Measurements from ENCODE around the gene DNM1L.

Gene DNM1L

GRCh38 chr12:32679091-32679919 lies at the start of gene DNM1L:
Gene DNM1L (plus strand): TSS chr12:32679301. CDS start chr12:32679364, 63 bp downstream.
- DNase-seq: peak; percentile 96

- no peak for DNase-seq
Measured at GRCh38 chr12:32641287-32641901, 37.7 kb upstream of the DNM1L start.

- DNase-seq: no peak
Measured at GRCh38 chr12:32644431-32644830, 34.7 kb upstream of the DNM1L start.

DNA sequence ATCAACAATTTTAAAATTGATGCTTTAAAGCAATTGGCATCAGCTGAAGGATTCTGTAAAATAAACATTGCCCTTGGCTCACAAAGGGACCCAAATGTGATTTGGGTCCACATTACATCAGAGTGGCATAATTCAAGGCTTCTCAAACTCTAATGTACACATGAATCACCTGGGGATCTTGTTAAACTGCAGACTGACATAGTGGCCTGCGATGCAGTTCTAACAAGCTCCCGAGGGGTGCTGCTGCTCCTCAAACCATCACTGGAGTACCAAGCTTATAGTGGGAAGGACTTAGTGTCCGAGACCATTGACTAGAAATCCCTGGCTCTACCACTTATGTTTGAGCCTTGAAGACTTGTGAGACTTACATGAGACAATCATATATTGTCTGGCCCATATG lies 31.8 kb upstream of the DNM1L start:
- DNase-seq: no peak

DNA sequence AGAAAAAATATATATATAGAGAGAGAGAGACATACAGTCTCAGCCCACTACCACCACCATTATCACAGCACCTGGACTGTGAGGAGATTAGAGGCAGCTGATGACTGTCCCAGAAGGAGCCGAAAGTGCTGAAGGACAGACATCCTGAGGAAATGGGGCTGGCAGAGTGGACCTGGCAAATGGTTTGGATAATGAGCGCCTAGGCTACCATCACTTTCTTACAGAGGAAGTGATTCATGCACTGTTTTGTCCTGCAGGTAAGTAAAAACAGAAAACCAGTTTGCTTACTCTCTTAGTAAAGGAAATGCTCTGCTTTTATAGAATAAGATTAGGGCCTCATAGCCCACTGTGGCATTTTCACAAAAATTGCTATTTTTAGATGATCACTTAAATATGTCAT lies 28.6 kb upstream of the DNM1L start:
- DNase-seq: no peak

DNA sequence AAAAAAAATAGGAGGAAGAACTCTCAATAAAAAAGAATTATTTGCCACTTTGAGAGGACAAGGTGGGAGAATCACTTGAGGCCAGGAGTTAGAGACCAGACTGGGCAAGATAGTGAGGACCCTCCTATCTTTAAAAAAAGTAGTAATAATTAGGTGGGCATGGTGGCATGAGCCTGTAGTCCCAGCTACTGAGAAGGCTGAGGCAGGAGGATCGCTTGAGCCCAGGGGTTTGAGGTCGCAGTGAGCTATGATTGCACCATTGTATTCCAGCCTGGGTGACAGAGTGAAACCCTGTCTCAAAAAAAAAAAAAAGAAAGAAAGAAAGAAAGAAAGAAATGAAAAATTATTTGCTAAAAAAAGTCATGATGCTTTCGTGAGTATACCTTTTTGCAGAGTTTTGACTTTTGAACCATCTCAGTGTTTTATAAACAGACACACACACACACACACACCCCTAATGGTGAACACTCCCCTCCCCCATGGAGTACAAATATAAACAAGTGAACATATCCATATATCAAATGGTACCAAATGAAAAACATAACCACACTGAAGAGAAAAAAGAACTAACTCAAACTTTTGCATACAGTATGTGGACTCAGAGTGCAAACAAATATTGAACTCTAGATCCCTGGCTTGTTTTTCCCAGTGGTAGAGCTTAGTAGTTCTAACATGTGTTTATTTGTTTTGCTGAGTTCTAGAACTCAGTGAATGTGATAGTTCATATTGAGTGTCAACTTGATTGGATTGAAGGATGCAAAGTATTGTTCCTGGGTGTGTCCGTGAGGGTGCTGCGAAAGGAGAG lies 27.7 kb upstream of the DNM1L start:
- DNase-seq: no peak

- DNase-seq: no peak
Measured at GRCh38 chr12:32651956-32652210, 27.2 kb upstream of the DNM1L start.

DNA sequence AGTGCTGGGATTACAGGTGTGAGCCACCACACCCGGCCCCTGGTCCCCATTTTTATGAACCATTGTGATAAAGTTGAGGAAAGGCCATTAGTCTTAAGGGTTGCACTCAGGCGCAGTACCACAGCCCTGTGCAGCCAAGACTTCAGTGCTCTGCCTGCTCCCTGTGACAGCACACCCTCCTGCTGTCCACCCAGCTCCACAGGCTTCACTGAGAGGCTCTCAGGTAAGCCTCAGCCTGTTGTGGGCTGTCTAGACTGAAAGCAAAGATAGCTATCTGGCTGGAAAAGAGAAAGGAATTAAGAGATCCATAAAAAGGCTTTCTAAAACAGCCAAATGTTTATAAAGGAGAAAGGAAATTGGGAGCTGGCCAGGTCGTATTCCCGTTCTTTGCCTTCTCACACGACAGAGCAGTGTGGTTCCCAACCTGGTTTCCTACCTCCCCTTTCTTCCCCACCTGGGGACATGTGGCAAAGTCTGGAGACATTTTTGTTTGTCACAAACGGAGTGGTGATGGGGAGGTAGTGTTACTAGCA lies 19.1 kb upstream of the DNM1L start:
- DNase-seq: no peak

- no peak for DNase-seq
Measured at GRCh38 chr12:32661706-32662105, 17.4 kb upstream of the DNM1L start.

DNA sequence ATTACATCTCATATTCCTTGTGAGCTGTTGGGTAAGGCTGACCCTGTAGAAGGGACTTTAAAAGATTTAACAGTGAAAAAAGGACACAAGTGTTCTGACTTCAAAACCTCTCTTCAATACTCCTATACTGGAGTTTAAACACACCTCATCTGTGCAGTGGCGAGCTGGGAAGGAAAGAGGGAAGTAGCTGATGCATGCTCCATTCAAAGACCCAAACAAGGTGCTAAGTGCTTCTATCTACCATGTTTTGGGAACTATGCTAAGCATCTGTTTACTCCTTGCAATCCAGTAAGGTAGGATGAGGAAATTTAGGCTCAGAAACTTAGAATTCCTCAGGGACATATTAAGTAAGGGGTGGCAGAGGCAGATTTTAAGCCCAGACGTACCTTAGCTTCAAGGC lies 16.4 kb upstream of the DNM1L start:
- no peak for DNase-seq

DNA sequence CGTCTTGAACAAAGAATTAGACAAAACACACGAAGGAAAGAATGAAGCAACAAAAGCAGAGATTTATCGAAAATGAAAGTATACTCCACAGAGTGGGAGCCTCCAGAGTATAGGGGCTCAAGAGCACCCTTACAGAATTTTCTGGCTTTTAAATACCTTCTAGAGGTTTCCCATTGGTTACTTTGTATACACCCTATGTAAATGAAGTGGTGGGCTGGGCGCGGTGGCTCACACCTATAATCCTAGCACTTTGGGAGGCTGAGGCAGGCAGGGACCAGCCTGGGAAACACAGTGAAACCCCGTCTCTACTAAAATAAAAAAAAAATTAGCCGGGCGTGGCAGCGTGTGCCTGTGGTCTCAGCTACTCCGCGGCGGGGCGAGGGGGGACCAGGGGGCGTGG lies 13.1 kb upstream of the DNM1L start:
- no peak for DNase-seq

DNA sequence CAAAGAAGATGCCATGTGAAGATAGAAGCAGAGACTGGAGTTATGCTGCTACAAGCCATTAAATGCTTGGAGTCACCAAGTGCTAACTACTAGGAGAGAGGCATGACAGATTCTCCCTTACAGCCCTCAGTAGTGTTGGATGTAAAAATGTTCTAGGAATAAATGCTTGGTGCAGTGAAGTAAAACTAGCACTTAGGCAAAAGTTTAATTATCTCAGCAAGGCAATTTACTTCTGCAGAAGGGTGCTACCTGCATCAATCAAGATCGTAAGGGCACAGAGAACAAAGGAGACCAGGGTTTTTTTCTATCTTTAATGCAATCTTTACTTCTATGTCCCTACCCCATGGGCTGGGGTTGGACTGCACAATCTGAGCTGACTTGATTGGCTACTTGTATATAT lies 9.5 kb upstream of the DNM1L start:
- DNase-seq: no peak

GRCh38 chr12:32671930-32672780 lies 6.9 kb upstream of the DNM1L start:
- DNase-seq: peak; percentile 76

DNA sequence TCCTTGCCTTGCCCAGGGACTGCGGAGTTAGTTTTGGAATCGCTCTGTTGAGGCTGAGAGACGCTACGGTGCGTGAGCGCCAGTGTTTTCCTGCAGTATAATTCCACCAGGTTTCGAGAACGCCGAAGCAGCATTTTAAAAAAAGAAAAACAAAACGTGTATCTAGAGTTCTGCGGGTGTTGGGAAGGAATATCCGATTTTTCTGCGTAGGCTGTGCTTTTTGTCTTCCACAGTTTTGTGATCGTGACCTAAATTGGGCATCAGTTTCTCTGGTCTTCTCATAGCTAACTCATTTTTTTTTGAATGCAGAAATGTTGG lies 778 bp downstream of the DNM1L start:
- no peak for DNase-seq

DNA sequence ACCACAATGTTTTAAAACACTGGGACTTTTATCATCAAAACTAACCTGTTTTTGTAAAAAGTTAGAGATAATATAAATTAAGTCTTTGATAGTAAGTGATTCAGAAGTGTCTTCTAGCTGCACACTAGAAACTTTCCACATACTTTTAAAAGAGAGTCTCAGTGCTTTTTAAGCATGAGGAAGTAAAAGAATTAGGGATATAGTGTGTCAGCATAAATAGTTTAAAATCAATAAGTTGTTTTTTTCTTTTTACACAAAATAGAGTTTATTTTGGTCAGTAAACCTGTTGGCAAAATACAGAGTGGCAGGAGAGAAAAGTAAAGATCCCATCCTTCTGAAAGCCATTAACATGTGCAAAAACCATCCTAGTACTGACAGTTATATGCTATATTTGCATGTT lies 1.7 kb downstream of the DNM1L start:
- no peak for DNase-seq

DNA sequence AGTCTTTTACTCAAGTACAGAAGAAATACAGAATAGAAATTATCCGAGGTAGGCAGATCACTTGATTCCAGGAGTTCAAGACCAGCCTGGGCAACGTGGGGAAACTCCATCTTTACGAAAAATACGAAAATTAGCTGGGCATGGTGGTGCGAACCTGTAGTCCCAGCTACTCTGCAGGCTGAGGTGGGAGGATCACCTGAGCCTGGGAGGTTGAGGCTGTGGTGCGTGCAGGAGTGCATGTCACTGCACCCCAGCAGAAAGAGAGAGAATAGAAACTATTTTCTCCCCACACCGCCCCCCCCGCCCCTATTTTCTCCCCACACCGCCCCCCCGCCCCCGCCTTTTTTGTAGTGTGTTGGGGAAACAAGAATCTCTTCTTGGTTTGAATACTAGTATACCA lies 2.2 kb downstream of the DNM1L start:
- DNase-seq: no peak

DNA sequence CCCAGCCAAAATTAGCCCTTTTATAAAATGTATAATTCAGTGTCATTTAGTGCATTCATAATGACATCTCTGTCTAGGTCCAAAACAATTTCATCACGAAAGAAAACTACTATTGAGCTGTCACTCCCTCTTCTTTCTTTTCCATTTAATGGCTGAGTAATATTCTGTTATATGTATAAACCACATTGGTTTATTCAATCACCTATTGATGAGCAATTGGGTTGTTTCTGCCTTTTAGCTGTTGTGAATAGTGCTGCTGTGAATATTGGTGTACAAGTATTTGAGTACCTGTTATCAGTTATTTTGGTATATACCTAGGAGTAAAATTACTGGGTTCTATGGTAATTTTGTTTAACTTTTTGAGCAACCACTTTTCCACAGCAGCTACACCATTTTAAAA lies 7.2 kb downstream of the DNM1L start:
- no peak for DNase-seq

DNA sequence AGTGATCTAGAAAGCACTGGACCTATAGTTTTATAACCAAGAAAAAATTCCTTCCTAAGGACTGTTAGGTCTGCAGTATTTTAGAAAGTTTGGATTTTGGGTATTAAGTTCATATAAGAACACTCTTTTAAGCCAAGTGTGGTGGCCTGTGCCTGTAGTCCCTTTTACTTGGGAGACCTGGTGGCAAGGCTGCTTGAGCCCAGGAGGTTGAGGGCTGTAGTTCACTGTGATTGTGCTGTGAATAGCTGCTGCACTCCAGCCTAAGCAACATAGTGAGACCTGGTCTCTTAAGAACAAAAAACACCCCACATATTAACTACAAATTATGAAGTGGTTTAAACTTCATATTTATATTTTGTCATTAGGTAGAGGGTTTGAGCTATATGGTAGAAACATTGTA lies 9.7 kb downstream of the DNM1L start:
- no peak for DNase-seq

GRCh38 chr12:32690927-32691326 lies 11.8 kb downstream of the DNM1L start:
- no peak for DNase-seq

GRCh38 chr12:32692358-32692757 lies 13.3 kb downstream of the DNM1L start:
- no peak for DNase-seq

GRCh38 chr12:32693036-32693435 lies 13.9 kb downstream of the DNM1L start:
- DNase-seq: no peak

- no peak for DNase-seq
Measured at GRCh38 chr12:32695787-32696186, 16.7 kb downstream of the DNM1L start.

- no peak for DNase-seq
Measured at GRCh38 chr12:32697445-32697844, 18.3 kb downstream of the DNM1L start.

All from right forelimb (tissue), 1 donor.